Peyer's patch (tissue), 4 donors: ENCODE measurements around the gene SEMA4C. TPM values are rescaled to one million over a fixed set of nuclear protein-coding genes. Genes with fewer than 3 reads are reported as not detected.

Experiments used
- DNase-seq, 3 donors: peaks; one replicate each; pipeline ENCODE4 v3.0.0-alpha.2; 2017 to 2019
- H3K27ac ChIP-seq, 4 donors: fragments of 200-600 bp; sonication (generic); one replicate each; pipeline ENCODE4 v1.5.1; 2016 to 2019
- H3K27me3 ChIP-seq, 2 donors: fragments of 200-600 bp; sonication (generic); one replicate each; pipeline ENCODE4 v1.5.1; 2019
- H3K36me3 ChIP-seq, 3 donors: fragments of 200-600 bp; sonication (generic); one replicate each; pipeline ENCODE4 v1.5.1; 2016 to 2019
- H3K4me1 ChIP-seq, 4 donors: fragments of 200-600 bp; sonication (generic); one replicate each; pipeline ENCODE4 v1.5.1; 2016 to 2019
- H3K4me3 ChIP-seq, 4 donors: fragments of 200-600 bp; sonication (generic); 1 replicate in 3 of 4; 2 replicates in 1 of 4; pipeline ENCODE4 v1.5.1; 2016 to 2019; ENCODE audit warnings: mild to moderate bottlenecking in 1 of 4
- H3K9me3 ChIP-seq, 4 donors: fragments of 200-600 bp; sonication (generic); one replicate each; pipeline ENCODE4 v1.5.1; 2016 to 2019; ENCODE audit warnings: mild to moderate bottlenecking in 1 of 4
- CTCF ChIP-seq, 6 experiments: fragments of 450-650 bp in 4 of 6; fragments of 200-600 bp in 2 of 6; sonication (generic) in 1 of 6; IDR thresholded peaks; one replicate each; pipeline ENCODE4 v1.5.1; 2017 to 2019; ENCODE audit warnings: antibody characterized with exemption in 6 of 6, mild to moderate bottlenecking in 3 of 6, moderate library complexity in 1 of 6
- POLR2A ChIP-seq, 2 donors: fragments of 450-650 bp; IDR thresholded peaks; one replicate each; pipeline ENCODE4 v1.5.1; 2017; ENCODE audit warnings: antibody characterized with exemption in 2 of 2, mild to moderate bottlenecking in 2 of 2, moderate library complexity in 2 of 2
- total RNA-seq, 4 donors: library from RNA; depleted of rRNA; stranded (reverse); fragments of >200 nt; gene quantifications; one replicate each; pipeline ENCODE4 v1.1.0, GENCODE V29; 2016

SEMA4C gene
- total RNA-seq, 4 donors from 2014 or later, result 4.2 to 19.0 (median 13.9) TPM

- no peak overlapping the region for H3K4me3 ChIP-seq
- peaks cover 0 to 13% (median 6%) of the 10 kb centered on the region in 4 donors for H3K4me1 ChIP-seq
- peak overlapping the region in 3 of 4 donors; percentile 16 to 38 (median 35) for H3K27ac ChIP-seq
- no peaks in the 10 kb centered on the region for H3K36me3 ChIP-seq
- H3K27me3 ChIP-seq, result no peaks in the 10 kb centered on the region
- peak in 1 of 3 donors; percentile 34 for DNase-seq
- no peaks in the 10 kb centered on the region for H3K9me3 ChIP-seq
- TF ChIP-seq POLR2A (IDR thresholded peaks at IDR 0.05), result no peak
- no peak for TF ChIP-seq CTCF (IDR thresholded peaks at IDR 0.05)
Observed at GRCh38 chr2:96874198-96874831, 4.4 kb upstream of the SEMA4C start.

- no peak for TF ChIP-seq POLR2A (IDR thresholded peaks at IDR 0.05)
- peak in 1 of 3 donors; percentile 65 for DNase-seq
- Histone ChIP-seq H3K27me3 (no peaks in the 10 kb centered on the region), H3K9me3 (no peaks in the 10 kb centered on the region), H3K36me3 (no peaks in the 10 kb centered on the region), H3K27ac (peak overlapping the region in 2 of 4 donors; percentile 16 to 35), H3K4me1 (peaks cover 0 to 13% (median 7%) of the 10 kb centered on the region in 4 donors), H3K4me3 (no peak overlapping the region)
Observed at GRCh38 chr2:96873651-96874096, 3.8 kb upstream of the SEMA4C start.

- DNase-seq, result no peak
- no peak for TF ChIP-seq CTCF (IDR thresholded peaks at IDR 0.05)
- no peak for TF ChIP-seq POLR2A (IDR thresholded peaks at IDR 0.05)
- Histone ChIP-seq H3K27me3 (no peaks in the 10 kb centered on the region), H3K36me3 (no peaks in the 10 kb centered on the region), H3K27ac (no peak overlapping the region), H3K9me3 (no peaks in the 10 kb centered on the region), H3K4me1 (peaks cover 0 to 19% (median 13%) of the 10 kb centered on the region in 4 donors), H3K4me3 (no peak overlapping the region)
Observed at GRCh38 chr2:96872591-96873349, 2.9 kb upstream of the SEMA4C start.

GRCh38 chr2:96870626-96871255 lies 861 bp upstream of the SEMA4C start:
- H3K4me1 ChIP-seq, result peaks cover 0 to 29% (median 23%) of the 10 kb centered on the region in 4 donors
- peak overlapping the region; percentile 86 to 99 (median 92) for H3K27ac ChIP-seq
- H3K9me3 ChIP-seq, result no peaks in the 10 kb centered on the region
- peaks cover 0 to 7% (median 0%) of the 10 kb centered on the region in 3 donors for H3K36me3 ChIP-seq
- no peaks in the 10 kb centered on the region for H3K27me3 ChIP-seq
- DNase-seq, result peak; percentile 61 to 81 (median 66)
- peak overlapping the region; percentile 61 to 91 (median 74) for H3K4me3 ChIP-seq
- no peak for TF ChIP-seq CTCF (IDR thresholded peaks at IDR 0.05)
- no peak for TF ChIP-seq POLR2A (IDR thresholded peaks at IDR 0.05)

GRCh38 chr2:96869281-96869821 lies 529 bp downstream of the SEMA4C start:
- peak in 2 of 3 donors; percentile 73 to 74 for DNase-seq
- H3K4me1 ChIP-seq, result peaks cover 0 to 36% (median 21%) of the 10 kb centered on the region in 4 donors

More at GRCh38 chr2:96869281-96869821, 529 bp downstream of the SEMA4C start:
- no peaks in the 10 kb centered on the region for H3K9me3 ChIP-seq
- H3K36me3 ChIP-seq, result peaks cover 0 to 21% (median 0%) of the 10 kb centered on the region in 3 donors
- H3K4me3 ChIP-seq, result peak overlapping the region; percentile 61 to 91 (median 74)
- peak overlapping the region; percentile 86 to 99 (median 92) for H3K27ac ChIP-seq
- no peak for TF ChIP-seq CTCF (IDR thresholded peaks at IDR 0.05)
- no peak for TF ChIP-seq POLR2A (IDR thresholded peaks at IDR 0.05)
- no peaks in the 10 kb centered on the region for H3K27me3 ChIP-seq
